Measurements from ENCODE around the gene AGMO. TPM values are rescaled to one million over a fixed set of nuclear protein-coding genes. Genes with fewer than 3 reads are reported as not detected.

Gene AGMO
- total RNA-seq, 2 donors from 2014 or later: 0.27 to 13.5 TPM

GRCh38 chr7:15326044-15326644, 235.7 kb downstream of the AGMO start:
- intact Hi-C loops (cut with DNase I): loop anchor here (5.0 kb wide), 1 partner anchor 741 kb away; no protein-coding TSS in a partner anchor
- Histone ChIP-seq H3K4me1 (replicated peaks) (no peaks in the 10 kb centered on the region), H3K4me3 (no peak overlapping the region), H3K36me3 (no peaks in the 10 kb centered on the region), H3K9me3 (no peaks in the 10 kb centered on the region), H3K27me3 (replicated peaks; ENCODE audit: insufficient read depth) (no peaks in the 10 kb centered on the region), H3K27ac (no peak overlapping the region)
- TF ChIP-seq POLR2AphosphoS5 (IDR thresholded peaks at IDR 0.05) (no peak), CTCF (IDR thresholded peaks at IDR 0.05) (peak in 2 of 4 experiments; percentile 12 to 41)
- WGBS: 72% methylated on average over 3 of the region's 3 CpGs
- DNase-seq (ENCODE audit: low spot score): no peak

- 62% methylated on average over 6 of the region's 6 CpGs for WGBS
- no peaks in the 10 kb centered on the region for H3K36me3 ChIP-seq
- DNase-seq (ENCODE audit: low spot score): no peak
- no peaks in the 10 kb centered on the region for H3K9me3 ChIP-seq
- H3K27me3 ChIP-seq (replicated peaks; ENCODE audit: insufficient read depth): no peaks in the 10 kb centered on the region
- H3K27ac ChIP-seq: no peak overlapping the region
- H3K4me3 ChIP-seq: no peak overlapping the region
- intact Hi-C loops (cut with DNase I): no loop called here
- no peaks in the 10 kb centered on the region for H3K4me1 ChIP-seq (replicated peaks)
- TF ChIP-seq POLR2A (IDR thresholded peaks at IDR 0.05) (no peak), CTCF (IDR thresholded peaks at IDR 0.05) (no peak), POLR2AphosphoS5 (IDR thresholded peaks at IDR 0.05) (no peak)
These were observed 238.3 kb downstream of the AGMO start for GRCh38 chr7:15323550-15323949.

GRCh38 chr7:15317215-15317614, 244.6 kb downstream of the AGMO start:
- no peaks in the 10 kb centered on the region for H3K4me1 ChIP-seq (replicated peaks)
- H3K27me3 ChIP-seq (replicated peaks; ENCODE audit: insufficient read depth): no peaks in the 10 kb centered on the region
- H3K36me3 ChIP-seq: no peaks in the 10 kb centered on the region
- TF ChIP-seq POLR2AphosphoS5 (IDR thresholded peaks at IDR 0.05): no peak
- no peak overlapping the region for H3K4me3 ChIP-seq
- DNase-seq (ENCODE audit: low spot score): no peak
- no peak overlapping the region for H3K27ac ChIP-seq
- WGBS: 72% methylated on average over 4 of the region's 4 CpGs
- H3K9me3 ChIP-seq: no peaks in the 10 kb centered on the region
- intact Hi-C loops (cut with DNase I): no loop called here

DNA sequence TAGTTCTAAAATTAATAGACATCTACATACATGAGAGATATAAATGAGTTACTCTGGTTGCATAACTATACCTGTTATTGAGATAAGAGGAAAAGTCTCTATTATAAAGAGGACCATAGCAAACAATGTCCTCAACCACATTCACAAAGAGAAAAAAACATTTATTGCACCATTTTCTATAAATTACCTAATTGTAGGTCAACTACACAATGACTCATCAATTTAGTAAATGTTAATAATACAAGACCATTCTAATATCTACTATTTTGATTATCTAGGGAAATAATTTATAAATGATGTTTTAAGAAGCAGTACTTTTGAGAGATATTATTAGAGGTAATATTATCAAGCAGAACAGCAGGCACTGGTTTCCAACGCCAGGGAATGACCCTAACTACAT, 246.1 kb downstream of the AGMO start:
- intact Hi-C loops (cut with DNase I): no loop called here
- H3K4me3 ChIP-seq: no peak overlapping the region
- H3K36me3 ChIP-seq: no peaks in the 10 kb centered on the region
- no peaks in the 10 kb centered on the region for H3K4me1 ChIP-seq (replicated peaks)
- 88% methylated on average over 1 of the region's 1 CpG for WGBS
- TF ChIP-seq CTCF (IDR thresholded peaks at IDR 0.05) (no peak), POLR2A (IDR thresholded peaks at IDR 0.05) (no peak), POLR2AphosphoS5 (IDR thresholded peaks at IDR 0.05) (no peak)
- H3K27ac ChIP-seq: no peak overlapping the region
- no peaks in the 10 kb centered on the region for H3K9me3 ChIP-seq
- no peak for DNase-seq (ENCODE audit: low spot score)
- H3K27me3 ChIP-seq (replicated peaks; ENCODE audit: insufficient read depth): no peaks in the 10 kb centered on the region

GRCh38 chr7:15314922-15315321, 246.9 kb downstream of the AGMO start:
- WGBS: 95% methylated on average over 5 of the region's 5 CpGs
- no peaks in the 10 kb centered on the region for H3K9me3 ChIP-seq
- no peaks in the 10 kb centered on the region for H3K36me3 ChIP-seq
- no peak overlapping the region for H3K27ac ChIP-seq
- intact Hi-C loops (cut with DNase I): no loop called here
- H3K4me1 ChIP-seq (replicated peaks): no peaks in the 10 kb centered on the region
- H3K27me3 ChIP-seq (replicated peaks; ENCODE audit: insufficient read depth): no peaks in the 10 kb centered on the region
- TF ChIP-seq POLR2A (IDR thresholded peaks at IDR 0.05): no peak
- no peak for TF ChIP-seq POLR2AphosphoS5 (IDR thresholded peaks at IDR 0.05)
- no peak for TF ChIP-seq CTCF (IDR thresholded peaks at IDR 0.05)
- H3K4me3 ChIP-seq: no peak overlapping the region
- no peak for DNase-seq (ENCODE audit: low spot score)

Data from prostate gland (tissue), 2 donors.